Astrocyte (in vitro differentiated cells and primary cell): Measurements from ENCODE around the gene DNAH14. TPM values are rescaled to one million over a fixed set of nuclear protein-coding genes. Genes with fewer than 3 reads are reported as not detected.

Experiments used
- DNase-seq: peaks from one replicate; pipeline ENCODE4 v3.0.0-alpha.2; 2010; ENCODE audit warnings: low read depth
- FAIRE-seq: peaks from 2 replicates; lab custom pipeline; 2011; peaks lifted over from hg19 to GRCh38; lab: Jason Lieb, UNC
- H2AFZ ChIP-seq: 2 replicates; pipeline ENCODE4 v1.6.0; 2012; ENCODE audit warnings: low read depth, low read length, inconsistent platforms
- H3K27ac ChIP-seq: 2 replicates; pipeline ENCODE4 v1.5.1; 2011; ENCODE audit warnings: low read depth, low read length, inconsistent platforms
- H3K27me3 ChIP-seq: 2 replicates; pipeline ENCODE4 v1.6.0; 2011; ENCODE audit warnings: low read length, inconsistent platforms; ENCODE audit not compliant: insufficient read depth
- H3K36me3 ChIP-seq: 2 replicates; pipeline ENCODE4 v1.5.1; 2011; ENCODE audit warnings: low read length, inconsistent platforms; ENCODE audit not compliant: insufficient read depth
- H3K4me1 ChIP-seq: 2 replicates; pipeline ENCODE4 v1.5.1; 2011; ENCODE audit warnings: low read length, inconsistent platforms; ENCODE audit not compliant: insufficient read depth
- H3K4me2 ChIP-seq: 2 replicates; pipeline ENCODE4 v1.6.0; 2012; ENCODE audit warnings: low read length, inconsistent platforms
- H3K4me3 ChIP-seq: 2 replicates; pipeline ENCODE4 v1.5.1; 2011; ENCODE audit warnings: low read depth, mild to moderate bottlenecking, low read length, inconsistent platforms; ENCODE audit not compliant: insufficient read depth
- H3K79me2 ChIP-seq: 2 replicates; pipeline ENCODE4 v1.6.0; 2012; ENCODE audit warnings: mild to moderate bottlenecking, low read length, inconsistent platforms; ENCODE audit not compliant: insufficient read depth
- H3K9ac ChIP-seq: 2 replicates; pipeline ENCODE4 v1.6.0; 2012; ENCODE audit warnings: mild to moderate bottlenecking, low read length, inconsistent platforms
- H3K9me3 ChIP-seq: 2 replicates; pipeline ENCODE4 v1.5.1; 2012; ENCODE audit warnings: low read depth, mild to moderate bottlenecking, low read length, inconsistent platforms; ENCODE audit not compliant: insufficient read depth
- H4K20me1 ChIP-seq: 2 replicates; pipeline ENCODE4 v1.6.0; 2012; ENCODE audit warnings: low read length, inconsistent platforms; ENCODE audit not compliant: insufficient read depth
- H3K27ac Mint-ChIP-seq: one replicate; pipeline ENCODE4 v1.8.0; 2021; ENCODE audit warnings: mild to moderate bottlenecking, mixed read lengths; ENCODE audit not compliant: unreplicated experiment
- H3K27me3 Mint-ChIP-seq: one replicate; pipeline ENCODE4 v1.8.0; 2021; ENCODE audit warnings: low read depth, mixed read lengths; ENCODE audit not compliant: unreplicated experiment
- H3K36me3 Mint-ChIP-seq: one replicate; pipeline ENCODE4 v1.8.0; 2021; ENCODE audit warnings: low read depth, mixed read lengths; ENCODE audit not compliant: unreplicated experiment
- H3K4me1 Mint-ChIP-seq: one replicate; pipeline ENCODE4 v1.8.0; 2021; ENCODE audit warnings: low read depth, mixed read lengths; ENCODE audit not compliant: unreplicated experiment
- H3K4me3 Mint-ChIP-seq: one replicate; pipeline ENCODE4 v1.8.0; 2021; ENCODE audit warnings: mild to moderate bottlenecking, moderate library complexity, mixed read lengths; ENCODE audit not compliant: unreplicated experiment
- H3K9me3 Mint-ChIP-seq: one replicate; pipeline ENCODE4 v1.8.0; 2021; ENCODE audit warnings: mild to moderate bottlenecking, mixed read lengths; ENCODE audit not compliant: unreplicated experiment
- CTCF ChIP-seq: IDR thresholded peaks from 2 replicates; pipeline ENCODE4 v1.5.1; 2011; ENCODE audit warnings: low read depth, mild to moderate bottlenecking, inconsistent platforms, low read length, moderate library complexity; ENCODE audit not compliant: insufficient read depth
- EZH2 ChIP-seq: IDR thresholded peaks from 2 replicates; pipeline ENCODE4 v1.6.1; 2012; ENCODE audit warnings: mild to moderate bottlenecking, low read length, inconsistent platforms; ENCODE audit not compliant: insufficient read depth
- total RNA-seq: library from RNA; stranded (reverse); gene quantifications from 2 replicates; pipeline ENCODE4 v1.2.1, GENCODE V29; 2021

DNAH14 gene
- total RNA-seq, 1 donor from 2014 or later = 21.2 TPM

- no peak overlapping the region for H3K4me3 Mint-ChIP-seq
- FAIRE-seq = no peak
- H3K27ac Mint-ChIP-seq = no peak overlapping the region
- H3K4me2 ChIP-seq = no peak overlapping the region
- H3K27me3 Mint-ChIP-seq = no peaks in the 10 kb centered on the region
- H3K27ac ChIP-seq = no peak overlapping the region
- no peaks in the 10 kb centered on the region for H3K4me1 ChIP-seq
- H3K79me2 ChIP-seq = peaks cover 29% of the 10 kb centered on the region
- no peak overlapping the region for H3K9ac ChIP-seq
- no peak overlapping the region for H3K4me3 ChIP-seq
- peaks cover 16% of the 10 kb centered on the region for H4K20me1 ChIP-seq
- no peaks in the 10 kb centered on the region for H3K9me3 ChIP-seq
- no peaks in the 10 kb centered on the region for H3K9me3 Mint-ChIP-seq
- H3K27me3 ChIP-seq = no peaks in the 10 kb centered on the region
- peaks cover 4% of the 10 kb centered on the region for H3K4me1 Mint-ChIP-seq
- DNase-seq = no peak
- peaks cover 9% of the 10 kb centered on the region for H3K36me3 Mint-ChIP-seq
- TF ChIP-seq EZH2 (no peak), CTCF (no peak)
- H3K36me3 ChIP-seq = peaks cover 48% of the 10 kb centered on the region
- no peak overlapping the region for H2AFZ ChIP-seq
Observed at GRCh38 chr1:225412803-225413351, 483.4 kb downstream of the DNAH14 start.

GRCh38 chr1:225413708-225414375 lies 484.4 kb downstream of the DNAH14 start:
- Histone ChIP-seq H3K9me3 (no peaks in the 10 kb centered on the region), H3K4me3 (no peak overlapping the region), H3K27me3 (no peaks in the 10 kb centered on the region), H2AFZ (no peak overlapping the region), H3K79me2 (peaks cover 31% of the 10 kb centered on the region), H3K4me1 (no peaks in the 10 kb centered on the region), H4K20me1 (peaks cover 12% of the 10 kb centered on the region), H3K27ac (no peak overlapping the region), H3K4me2 (no peak overlapping the region), H3K9ac (no peak overlapping the region), H3K36me3 (peaks cover 53% of the 10 kb centered on the region)
- H3K9me3 Mint-ChIP-seq = no peaks in the 10 kb centered on the region
- FAIRE-seq (no peak), DNase-seq (no peak)
- H3K4me1 Mint-ChIP-seq = peaks cover 4% of the 10 kb centered on the region
- H3K27ac Mint-ChIP-seq = no peak overlapping the region
- no peaks in the 10 kb centered on the region for H3K27me3 Mint-ChIP-seq
- no peak overlapping the region for H3K4me3 Mint-ChIP-seq
- peaks cover 5% of the 10 kb centered on the region for H3K36me3 Mint-ChIP-seq
- TF ChIP-seq EZH2 (no peak), CTCF (no peak)

- no peaks in the 10 kb centered on the region for H3K9me3 ChIP-seq
- H3K9me3 Mint-ChIP-seq = no peaks in the 10 kb centered on the region
- no peak overlapping the region for H2AFZ ChIP-seq
- peaks cover 32% of the 10 kb centered on the region for H3K79me2 ChIP-seq
- H3K9ac ChIP-seq = no peak overlapping the region
- no peak for FAIRE-seq
- H3K4me1 Mint-ChIP-seq = peaks cover 4% of the 10 kb centered on the region
- H4K20me1 ChIP-seq = peaks cover 12% of the 10 kb centered on the region
- no peak overlapping the region for H3K4me2 ChIP-seq
- TF ChIP-seq EZH2 = no peak
- TF ChIP-seq CTCF = no peak
- no peak overlapping the region for H3K27ac ChIP-seq
- no peaks in the 10 kb centered on the region for H3K4me1 ChIP-seq
- DNase-seq = no peak
- H3K36me3 Mint-ChIP-seq = peaks cover 5% of the 10 kb centered on the region
- no peak overlapping the region for H3K4me3 ChIP-seq
- H3K27ac Mint-ChIP-seq = no peak overlapping the region
- no peak overlapping the region for H3K4me3 Mint-ChIP-seq
- no peaks in the 10 kb centered on the region for H3K27me3 Mint-ChIP-seq
- H3K27me3 ChIP-seq = no peaks in the 10 kb centered on the region
- H3K36me3 ChIP-seq = peaks cover 52% of the 10 kb centered on the region
Observed at GRCh38 chr1:225415307-225415706, 485.8 kb downstream of the DNAH14 start.
